Activated gamma-delta T cell treated with anti-CD3 and anti-CD28 coated beads, Interleukin-2, amount 50 U/mL, for 16 hours (primary cell): ENCODE results near the gene PPM1J.

Source experiments
- DNase-seq: peaks from one replicate; pipeline ENCODE4 v3.0.0-alpha.2; 2020; ENCODE audit warnings: low read depth

PPM1J gene

DNA sequence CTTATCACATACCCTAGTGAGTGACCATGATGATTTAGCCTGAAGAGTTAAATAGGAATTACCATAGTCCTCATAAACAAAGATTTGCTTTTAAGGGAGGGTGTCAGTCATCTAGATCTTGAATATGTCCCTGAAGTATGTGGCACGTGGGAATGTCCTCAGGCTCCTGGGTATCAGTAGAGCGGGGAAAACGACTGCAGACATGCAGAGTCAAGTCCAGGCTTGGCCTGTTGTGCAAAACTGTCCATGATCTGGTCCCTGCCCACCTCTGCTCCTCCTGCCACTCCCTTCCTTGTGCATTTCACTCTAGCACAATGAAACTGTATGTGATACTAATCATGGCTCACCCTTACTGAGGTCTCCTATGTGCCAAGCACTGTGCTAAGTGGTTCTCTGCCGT is 27.8 kb downstream of the PPM1J start:
- no peak for DNase-seq

GRCh38 chr1:112686835-112687234 is 28.3 kb downstream of the PPM1J start:
- DNase-seq, result no peak

DNA sequence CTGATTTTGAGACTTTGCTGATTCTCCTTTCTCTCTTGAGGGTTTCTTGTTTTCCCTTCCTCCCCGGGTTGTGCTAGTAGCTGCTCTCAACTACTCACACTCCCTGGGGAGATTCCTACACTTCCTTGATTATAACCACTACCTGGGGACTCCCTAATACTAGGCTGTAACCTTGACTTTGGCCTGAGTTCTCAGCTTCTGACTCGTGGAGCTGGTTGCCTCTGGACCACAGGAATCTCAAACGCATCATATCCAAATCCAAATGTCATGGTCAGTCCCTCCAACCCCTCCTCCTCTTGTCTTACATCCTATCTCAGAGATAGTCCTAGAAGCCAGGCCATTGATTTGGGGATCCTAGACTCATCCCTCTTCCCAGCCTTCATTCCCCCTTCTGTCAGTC is 28.7 kb downstream of the PPM1J start:
- no peak for DNase-seq

DNA sequence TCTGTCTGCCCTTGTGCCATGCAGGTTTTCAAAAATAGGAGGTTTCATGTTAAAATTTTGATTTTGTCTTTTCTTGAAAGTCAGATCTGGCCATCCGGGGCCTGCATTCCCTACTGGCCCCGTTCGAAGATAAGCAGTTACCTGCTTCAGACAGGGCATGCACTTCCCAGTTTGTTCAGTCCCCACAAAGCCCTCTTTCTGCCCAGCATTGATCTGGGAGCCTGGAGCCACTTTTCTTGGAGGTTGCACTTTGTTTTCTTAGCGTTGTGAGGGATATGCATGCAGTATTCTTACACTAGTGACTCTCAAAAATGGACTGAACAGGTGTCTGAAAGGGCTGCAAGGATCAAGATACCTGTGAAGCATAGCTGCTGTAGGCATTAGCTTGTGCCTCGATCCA is 29.2 kb downstream of the PPM1J start:
- no peak for DNase-seq

DNA sequence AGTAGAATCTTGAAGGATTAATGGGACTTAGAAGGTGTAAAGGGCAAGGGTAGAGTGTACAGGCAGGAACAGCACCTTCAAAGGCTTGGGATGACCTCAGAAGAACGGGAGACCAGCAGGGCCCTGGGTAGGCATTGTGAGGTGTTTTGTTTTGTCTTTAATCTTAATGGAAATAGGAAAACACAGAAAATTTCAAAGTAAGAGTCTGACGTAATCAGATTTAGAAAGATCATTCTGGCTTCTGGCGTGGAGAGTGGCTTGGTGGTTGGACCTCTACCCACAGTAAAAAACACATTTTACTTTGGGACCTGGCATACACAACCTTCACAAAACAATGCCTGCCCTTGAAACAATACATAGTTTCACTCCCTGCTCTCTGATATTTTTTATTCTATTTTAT is 36.5 kb downstream of the PPM1J start:
- DNase-seq, result no peak

DNA sequence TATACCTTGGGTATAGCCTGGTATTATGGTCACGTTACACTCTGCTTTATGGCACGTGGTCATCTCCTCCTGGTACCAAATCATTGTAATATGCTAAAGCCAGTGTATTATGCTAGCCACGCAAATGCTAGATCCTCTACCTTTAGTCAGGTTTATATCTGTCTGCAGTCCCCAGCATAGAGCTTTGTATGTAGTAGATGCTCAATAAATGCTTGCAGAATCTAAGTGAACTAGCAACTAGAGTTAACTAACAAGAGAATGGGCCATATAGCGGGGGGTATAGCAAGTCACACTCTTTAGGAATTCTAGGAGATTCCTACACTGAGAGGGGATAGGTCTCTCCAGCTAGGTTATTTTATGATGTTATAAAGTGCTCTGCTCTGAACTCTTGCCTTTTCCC is 37.6 kb downstream of the PPM1J start:
- DNase-seq, result no peak

GRCh38 chr1:112676543-112676942 is 38.6 kb downstream of the PPM1J start:
- DNase-seq, result no peak

DNA sequence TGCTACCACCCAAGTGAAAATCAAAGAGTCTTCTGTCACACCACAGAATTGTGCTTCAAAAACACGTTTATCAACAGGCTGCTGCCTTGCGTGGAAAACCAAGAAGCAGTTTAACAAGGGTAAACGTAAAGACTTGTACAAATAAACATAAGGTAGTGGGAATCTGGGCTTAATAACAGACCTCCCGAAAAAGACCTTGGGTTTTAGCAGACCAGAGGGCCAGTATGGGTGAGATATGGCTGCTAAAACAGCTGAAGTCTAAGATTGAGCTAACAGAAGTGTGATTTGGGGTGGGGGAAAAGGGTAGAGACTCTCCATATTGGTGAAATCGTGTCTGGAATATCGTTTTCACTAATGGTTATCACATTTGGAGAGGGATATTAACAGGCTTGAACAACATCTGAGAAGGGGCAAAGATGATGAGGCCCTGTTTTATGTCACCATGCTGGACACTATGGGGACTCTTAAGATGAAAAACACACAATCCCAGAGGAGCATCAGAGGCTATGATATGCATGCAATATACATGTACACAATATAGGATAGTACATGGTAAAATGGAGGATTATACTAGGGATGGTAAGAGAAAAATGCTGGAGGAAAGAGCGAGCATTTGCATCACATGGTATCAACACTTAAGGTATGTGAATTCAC is 39.3 kb downstream of the PPM1J start:
- no peak for DNase-seq

GRCh38 chr1:112674986-112675727 is 40.0 kb downstream of the PPM1J start:
- DNase-seq, result peak; percentile 16

DNA sequence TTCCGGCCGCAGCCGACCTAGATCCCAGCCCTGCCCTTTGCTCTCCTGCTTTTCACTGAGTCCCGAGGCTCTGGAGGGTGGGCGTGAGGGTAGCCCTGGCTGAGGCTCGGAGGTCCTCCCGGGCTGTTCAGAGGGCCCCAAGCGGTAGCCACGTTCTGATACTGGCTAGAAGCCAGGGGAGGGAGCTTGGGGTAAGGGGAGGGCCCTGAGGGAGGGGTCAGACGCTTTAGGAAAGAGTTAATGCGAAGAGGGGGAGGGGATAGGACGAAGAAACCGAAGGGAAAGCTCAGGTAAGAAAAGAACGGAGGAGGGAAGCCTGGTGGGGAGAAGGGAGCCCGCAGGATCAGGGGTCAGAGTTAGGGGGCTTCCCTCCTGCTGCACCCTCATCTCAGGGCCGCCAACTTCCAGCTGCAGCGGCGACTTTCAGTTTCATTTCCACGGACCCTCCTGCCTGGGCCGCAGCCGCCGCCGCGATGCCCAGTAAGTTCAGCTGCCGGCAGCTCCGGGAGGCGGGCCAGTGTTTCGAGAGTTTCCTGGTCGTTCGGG is 40.6 kb downstream of the PPM1J start, which contains the start of gene MOV10:
Gene MOV10, plus strand, starts transcription at position 220 of the 546 bp plus-strand sequence. Its CDS starts 254 bp downstream, at position 474.
- peak; percentile 29 for DNase-seq

- DNase-seq, result no peak
Observed at GRCh38 chr1:112673592-112674439, 41.3 kb downstream of the PPM1J start.

DNA sequence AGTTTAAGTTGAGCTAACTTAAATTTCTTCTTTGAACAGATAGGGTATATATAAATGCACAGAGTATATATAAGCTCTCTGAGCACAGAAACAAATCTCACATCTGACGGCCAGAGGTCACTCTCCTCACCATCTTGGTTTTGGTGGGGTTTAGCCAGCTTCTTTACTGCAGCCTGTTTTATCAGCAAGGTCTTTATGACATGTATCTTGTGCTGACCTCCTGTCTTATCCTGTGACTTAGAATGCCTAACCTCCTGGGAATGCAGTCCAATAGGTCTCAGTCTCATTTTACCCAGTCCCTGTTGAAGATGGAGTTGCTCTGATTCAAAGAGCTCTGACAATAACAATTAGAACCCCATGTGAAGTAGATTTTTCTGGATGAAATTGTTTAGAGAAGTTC is 42.3 kb downstream of the PPM1J start:
- no peak for DNase-seq

- no peak for DNase-seq
Observed at GRCh38 chr1:112672009-112672408, 43.1 kb downstream of the PPM1J start.

GRCh38 chr1:112666946-112667345 is 48.2 kb downstream of the PPM1J start:
- DNase-seq, result no peak

DNA sequence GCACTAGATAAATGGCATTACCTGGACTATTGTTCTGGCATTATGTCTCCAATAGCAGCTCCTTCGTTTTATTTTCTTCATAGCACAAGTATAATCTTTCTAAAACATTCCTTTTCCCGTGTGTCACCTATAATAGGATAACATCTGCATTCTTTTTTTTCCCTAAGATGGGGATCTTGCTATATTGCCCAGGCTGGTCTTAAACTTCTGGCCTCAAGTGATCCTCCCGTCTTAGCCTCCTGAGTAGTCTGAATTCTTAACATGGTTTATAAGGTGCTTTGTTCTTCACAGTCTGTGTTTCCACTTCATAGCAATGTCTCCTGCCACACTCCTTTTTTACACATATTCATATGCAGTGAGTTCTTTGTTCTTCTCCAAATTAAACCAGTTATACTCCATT is 49.3 kb downstream of the PPM1J start:
- DNase-seq, result no peak
